Measurements from ENCODE around the gene PSD.

DNA sequence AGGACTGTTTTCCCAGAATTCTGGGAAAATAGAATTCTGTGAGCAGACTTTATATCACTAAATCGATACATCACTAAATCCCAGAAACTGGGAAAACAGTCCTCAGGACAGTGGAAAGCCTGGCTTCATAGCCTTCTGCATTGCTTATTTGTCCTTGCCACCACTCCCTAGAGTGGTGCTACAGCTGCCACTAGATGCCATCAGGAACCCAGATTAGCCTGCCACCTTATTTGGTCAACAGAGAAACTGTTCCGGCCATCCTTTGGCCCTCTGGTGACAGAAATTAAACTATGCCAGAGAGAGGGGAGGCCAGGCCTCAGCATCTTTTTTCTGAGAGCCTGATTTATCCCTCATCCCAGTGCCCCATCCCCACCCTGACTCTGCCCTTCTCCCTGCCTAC, 42.7 kb downstream of the PSD start:
- TF ChIP-seq, protein P1, sequence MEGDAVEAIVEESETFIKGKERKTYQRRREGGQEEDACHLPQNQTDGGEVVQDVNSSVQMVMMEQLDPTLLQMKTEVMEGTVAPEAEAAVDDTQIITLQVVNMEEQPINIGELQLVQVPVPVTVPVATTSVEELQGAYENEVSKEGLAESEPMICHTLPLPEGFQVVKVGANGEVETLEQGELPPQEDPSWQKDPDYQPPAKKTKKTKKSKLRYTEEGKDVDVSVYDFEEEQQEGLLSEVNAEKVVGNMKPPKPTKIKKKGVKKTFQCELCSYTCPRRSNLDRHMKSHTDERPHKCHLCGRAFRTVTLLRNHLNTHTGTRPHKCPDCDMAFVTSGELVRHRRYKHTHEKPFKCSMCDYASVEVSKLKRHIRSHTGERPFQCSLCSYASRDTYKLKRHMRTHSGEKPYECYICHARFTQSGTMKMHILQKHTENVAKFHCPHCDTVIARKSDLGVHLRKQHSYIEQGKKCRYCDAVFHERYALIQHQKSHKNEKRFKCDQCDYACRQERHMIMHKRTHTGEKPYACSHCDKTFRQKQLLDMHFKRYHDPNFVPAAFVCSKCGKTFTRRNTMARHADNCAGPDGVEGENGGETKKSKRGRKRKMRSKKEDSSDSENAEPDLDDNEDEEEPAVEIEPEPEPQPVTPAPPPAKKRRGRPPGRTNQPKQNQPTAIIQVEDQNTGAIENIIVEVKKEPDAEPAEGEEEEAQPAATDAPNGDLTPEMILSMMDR (IDR thresholded peaks at IDR 0.05): no peak
- TF ChIP-seq EP300 (IDR thresholded peaks at IDR 0.05) (no peak), POLR2A (IDR thresholded peaks at IDR 0.05) (no peak)
